ENCODE results near the gene CTU2.

Gene CTU2

DNA sequence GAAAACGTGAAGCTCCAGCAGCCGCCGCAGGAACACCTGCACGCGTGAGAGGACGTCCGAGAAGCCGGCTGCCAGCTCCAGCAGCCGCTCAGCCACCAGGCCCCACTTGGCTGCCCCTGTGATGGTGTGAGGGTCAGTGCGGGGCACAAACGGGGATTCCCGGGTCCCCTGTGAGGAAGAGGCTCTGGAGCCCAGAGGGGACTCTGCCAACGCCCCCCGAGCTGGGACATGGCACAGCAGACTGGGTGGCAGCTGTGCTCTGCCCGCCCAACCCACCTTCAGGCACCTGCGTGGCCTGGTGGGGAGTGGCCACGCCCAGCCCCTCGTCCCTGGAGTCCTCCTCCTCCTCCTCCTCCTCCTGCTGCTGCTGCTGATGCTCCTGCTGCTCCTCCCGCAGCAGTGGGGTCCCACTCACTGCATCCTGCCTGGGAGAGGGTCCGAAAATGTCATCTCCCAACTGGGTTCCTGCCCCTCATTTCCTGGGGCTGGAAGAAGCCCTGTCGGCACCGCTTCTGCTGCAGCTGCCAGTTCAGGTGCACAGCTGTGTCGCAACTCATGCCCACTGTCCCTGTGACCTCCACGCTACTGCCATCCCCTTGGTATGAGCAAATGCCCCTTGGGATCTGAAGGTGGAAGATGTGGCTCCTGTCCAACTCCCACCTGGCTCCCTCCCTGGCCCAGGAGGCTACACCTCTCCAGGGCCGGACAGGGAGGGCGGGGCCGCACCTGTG lies 27.5 kb downstream of the CTU2 start:
- Histone ChIP-seq H3K36me3 (ENCODE audit: control insufficient read depth, insufficient read depth, low read length) (peaks cover 63% of the 10 kb centered on the region), H3K4me3 (ENCODE audit: extremely low read depth, insufficient read depth, low read length, poor library complexity, severe bottlenecking) (no peak overlapping the region), H3K27ac (ENCODE audit: low read depth, low read length, severe bottlenecking) (no peak overlapping the region), H3K4me1 (ENCODE audit: control insufficient read depth, insufficient read depth, low read length, poor library complexity, severe bottlenecking) (no peaks in the 10 kb centered on the region), H3K9me3 (ENCODE audit: control insufficient read depth, low read length) (no peaks in the 10 kb centered on the region)
- 92 to 94% methylated on average over 21 to 27 of the region's 27 CpGs for WGBS, 2 experiments (ENCODE audit: insufficient coverage in 2 of 2)

DNA sequence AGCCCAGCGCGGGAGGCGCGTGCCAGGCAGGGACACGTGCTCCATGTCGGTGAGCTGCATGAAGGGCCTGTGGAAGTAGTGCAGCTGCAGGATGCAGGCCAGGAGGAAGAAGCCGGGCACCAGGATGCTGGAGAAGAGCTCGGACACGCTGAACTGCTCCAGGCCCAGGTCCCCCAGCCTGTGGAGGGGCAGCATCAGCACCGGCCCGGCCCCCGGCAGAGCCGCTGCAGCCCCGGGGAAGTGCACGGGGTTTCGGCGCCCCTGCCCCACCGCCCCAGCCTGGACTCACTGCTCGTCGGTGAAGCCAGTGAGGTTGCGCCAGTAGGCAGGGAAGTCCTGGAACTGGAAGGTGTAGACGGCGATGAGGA lies 28.0 kb downstream of the CTU2 start:
- Histone ChIP-seq H3K9me3 (ENCODE audit: control insufficient read depth, low read length) (no peaks in the 10 kb centered on the region), H3K27ac (ENCODE audit: low read depth, low read length, severe bottlenecking) (no peak overlapping the region), H3K36me3 (ENCODE audit: control insufficient read depth, insufficient read depth, low read length) (peaks cover 68% of the 10 kb centered on the region), H3K4me3 (ENCODE audit: extremely low read depth, insufficient read depth, low read length, poor library complexity, severe bottlenecking) (no peak overlapping the region), H3K4me1 (ENCODE audit: control insufficient read depth, insufficient read depth, low read length, poor library complexity, severe bottlenecking) (no peaks in the 10 kb centered on the region)
- WGBS, 2 experiments (ENCODE audit: insufficient coverage in 2 of 2), result 95% methylated on average over 21 to 22 of the region's 23 CpGs

DNA sequence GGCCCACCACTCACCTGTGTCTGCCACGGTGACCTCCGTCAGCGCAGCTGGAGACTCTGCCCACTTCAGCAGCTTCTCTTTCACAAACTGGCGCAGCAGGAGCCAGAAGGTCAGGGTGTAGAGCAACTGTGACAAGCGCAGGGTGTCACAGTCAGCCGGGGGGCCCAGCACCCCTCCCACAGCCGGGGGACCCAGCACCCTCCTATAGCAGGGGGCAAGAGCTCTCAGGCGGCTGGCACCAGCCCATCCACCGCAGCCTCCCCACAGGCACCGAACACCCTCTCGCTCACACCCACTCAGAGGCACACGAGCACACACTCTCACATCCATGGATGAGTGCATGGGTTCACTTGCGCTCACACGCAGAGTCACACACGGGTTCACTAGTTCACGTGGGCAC lies 28.8 kb downstream of the CTU2 start:
- Histone ChIP-seq H3K27ac (ENCODE audit: low read depth, low read length, severe bottlenecking) (no peak overlapping the region), H3K9me3 (ENCODE audit: control insufficient read depth, low read length) (no peaks in the 10 kb centered on the region), H3K36me3 (ENCODE audit: control insufficient read depth, insufficient read depth, low read length) (peaks cover 70% of the 10 kb centered on the region), H3K4me3 (ENCODE audit: extremely low read depth, insufficient read depth, low read length, poor library complexity, severe bottlenecking) (no peak overlapping the region), H3K4me1 (ENCODE audit: control insufficient read depth, insufficient read depth, low read length, poor library complexity, severe bottlenecking) (no peaks in the 10 kb centered on the region)
- WGBS, 2 experiments (ENCODE audit: insufficient coverage in 2 of 2), result 94 to 98% methylated on average over 13 to 14 of the region's 16 CpGs

DNA sequence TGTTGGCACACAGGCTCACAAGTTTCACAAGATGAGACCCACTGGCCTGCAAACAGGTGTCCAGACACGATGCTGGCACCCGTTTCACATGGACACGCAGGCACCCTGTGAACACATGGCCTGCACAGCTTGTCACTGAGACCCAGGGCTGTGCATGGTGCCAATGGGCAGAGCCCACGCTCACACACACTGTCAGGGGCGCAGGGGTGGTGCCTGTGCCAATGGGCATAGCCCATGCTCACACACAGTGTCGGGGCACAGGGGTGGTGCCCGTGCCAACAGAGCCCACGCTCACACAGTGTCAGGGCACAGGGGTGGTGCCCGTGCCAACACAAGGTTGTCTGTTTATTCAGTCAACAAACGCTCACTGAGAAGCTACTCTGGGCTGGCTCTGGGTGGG lies 29.3 kb downstream of the CTU2 start:
- Histone ChIP-seq H3K36me3 (ENCODE audit: control insufficient read depth, insufficient read depth, low read length) (peaks cover 68% of the 10 kb centered on the region), H3K9me3 (ENCODE audit: control insufficient read depth, low read length) (no peaks in the 10 kb centered on the region), H3K27ac (ENCODE audit: low read depth, low read length, severe bottlenecking) (no peak overlapping the region), H3K4me1 (ENCODE audit: control insufficient read depth, insufficient read depth, low read length, poor library complexity, severe bottlenecking) (no peaks in the 10 kb centered on the region), H3K4me3 (ENCODE audit: extremely low read depth, insufficient read depth, low read length, poor library complexity, severe bottlenecking) (no peak overlapping the region)
- 96% methylated on average over 10 of the region's 10 CpGs for WGBS, 2 experiments (ENCODE audit: insufficient coverage in 2 of 2)

DNA sequence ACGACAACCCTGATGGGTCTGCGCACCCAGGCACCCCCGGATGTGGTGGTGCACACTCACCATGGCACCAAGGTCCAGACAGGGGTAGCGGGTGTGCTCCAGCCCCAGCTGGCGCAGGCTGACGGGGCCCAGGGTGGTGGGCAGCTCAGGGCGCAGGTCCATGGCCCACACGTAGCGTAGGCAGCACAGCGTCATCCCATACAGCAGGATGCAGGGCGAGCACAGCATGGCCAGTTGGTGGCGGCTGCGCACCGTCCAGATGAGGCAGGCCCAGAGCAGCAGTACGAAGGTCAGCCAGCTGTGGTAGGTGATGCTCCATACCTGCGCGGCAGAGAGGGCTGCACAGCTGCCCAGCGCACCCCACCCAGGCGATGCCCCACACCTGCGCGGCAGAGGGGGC lies 29.8 kb downstream of the CTU2 start:
- H3K4me3 ChIP-seq (ENCODE audit: extremely low read depth, insufficient read depth, low read length, poor library complexity, severe bottlenecking), result no peak overlapping the region
- no peaks in the 10 kb centered on the region for H3K4me1 ChIP-seq (ENCODE audit: control insufficient read depth, insufficient read depth, low read length, poor library complexity, severe bottlenecking)
- peaks cover 72% of the 10 kb centered on the region for H3K36me3 ChIP-seq (ENCODE audit: control insufficient read depth, insufficient read depth, low read length)
- no peaks in the 10 kb centered on the region for H3K9me3 ChIP-seq (ENCODE audit: control insufficient read depth, low read length)
- WGBS, 2 experiments (ENCODE audit: insufficient coverage in 2 of 2), result 95 to 96% methylated on average over 15 to 21 of the region's 21 CpGs
- no peak overlapping the region for H3K27ac ChIP-seq (ENCODE audit: low read depth, low read length, severe bottlenecking)

DNA sequence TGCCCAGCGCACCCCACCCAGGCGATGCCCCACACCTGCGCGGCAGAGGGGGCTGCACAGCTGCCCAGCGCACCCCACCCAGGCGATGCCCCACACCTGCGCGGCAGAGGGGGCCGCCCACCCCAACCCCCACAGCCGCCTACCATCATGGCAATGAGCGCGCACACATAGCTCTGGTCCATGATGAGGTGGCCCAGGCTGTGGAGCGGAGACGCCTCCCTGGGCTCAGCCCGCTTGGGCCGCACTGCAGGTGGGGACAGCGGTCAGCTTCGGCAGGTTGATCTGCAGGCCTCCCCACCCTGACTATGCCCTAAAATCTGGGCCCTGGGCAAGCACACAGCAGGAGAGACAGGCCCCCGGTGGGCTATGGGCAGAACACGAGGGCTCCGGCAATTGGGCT lies 30.2 kb downstream of the CTU2 start:
- WGBS, 2 experiments (ENCODE audit: insufficient coverage in 2 of 2), result 93% methylated on average over 8 to 16 of the region's 21 CpGs
- Histone ChIP-seq H3K4me1 (ENCODE audit: control insufficient read depth, insufficient read depth, low read length, poor library complexity, severe bottlenecking) (no peaks in the 10 kb centered on the region), H3K36me3 (ENCODE audit: control insufficient read depth, insufficient read depth, low read length) (peaks cover 76% of the 10 kb centered on the region), H3K27ac (ENCODE audit: low read depth, low read length, severe bottlenecking) (no peak overlapping the region), H3K9me3 (ENCODE audit: control insufficient read depth, low read length) (no peaks in the 10 kb centered on the region), H3K4me3 (ENCODE audit: extremely low read depth, insufficient read depth, low read length, poor library complexity, severe bottlenecking) (no peak overlapping the region)

DNA sequence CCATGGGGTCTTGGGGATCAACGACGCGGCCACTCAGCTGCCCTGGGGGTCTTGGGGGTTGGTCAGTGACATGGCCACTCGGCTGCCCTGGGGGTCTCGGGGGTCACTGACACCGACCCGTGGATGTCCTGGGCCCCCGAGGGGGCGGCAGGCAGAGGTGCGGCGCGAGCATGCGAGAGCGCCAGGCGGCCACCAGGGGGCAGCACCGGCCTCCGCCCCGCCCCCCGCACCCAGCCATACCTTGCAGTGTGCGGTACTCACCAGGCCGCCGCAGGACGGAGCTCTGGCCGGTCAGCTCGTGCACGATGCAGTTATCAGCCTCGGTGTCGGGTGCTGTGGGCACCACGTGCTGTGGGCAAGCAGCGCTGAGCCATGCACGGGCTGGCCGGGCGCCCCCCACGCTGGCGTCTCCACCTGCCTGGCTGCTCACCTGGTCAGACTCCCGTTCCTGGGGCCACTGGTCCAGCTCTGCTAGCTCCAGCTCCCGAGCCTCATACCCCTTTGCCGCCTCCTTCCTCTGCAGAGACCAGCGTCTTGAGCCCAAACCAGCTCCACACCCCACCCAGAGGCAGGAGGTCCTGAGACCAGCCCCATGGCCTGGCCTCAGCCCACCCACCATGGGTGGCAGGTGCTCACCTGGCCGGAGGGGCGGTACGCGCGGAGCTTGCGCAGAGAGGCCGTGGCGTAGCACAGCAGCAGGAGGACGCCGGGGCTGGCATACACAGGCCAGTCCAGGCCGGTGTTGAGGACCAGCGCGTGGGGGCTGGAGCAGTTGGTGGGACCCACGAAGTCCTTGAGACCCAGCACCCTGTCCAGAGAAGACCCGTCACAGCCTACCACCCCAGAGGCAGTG lies 31.2 kb downstream of the CTU2 start:
- WGBS, 2 experiments (ENCODE audit: insufficient coverage in 2 of 2), result 43 to 51% methylated on average over 48 to 50 of the region's 54 CpGs
- Histone ChIP-seq H3K36me3 (ENCODE audit: control insufficient read depth, insufficient read depth, low read length) (peaks cover 76% of the 10 kb centered on the region), H3K27ac (ENCODE audit: low read depth, low read length, severe bottlenecking) (no peak overlapping the region), H3K4me3 (ENCODE audit: extremely low read depth, insufficient read depth, low read length, poor library complexity, severe bottlenecking) (no peak overlapping the region), H3K4me1 (ENCODE audit: control insufficient read depth, insufficient read depth, low read length, poor library complexity, severe bottlenecking) (no peaks in the 10 kb centered on the region), H3K9me3 (ENCODE audit: control insufficient read depth, low read length) (no peaks in the 10 kb centered on the region)

DNA sequence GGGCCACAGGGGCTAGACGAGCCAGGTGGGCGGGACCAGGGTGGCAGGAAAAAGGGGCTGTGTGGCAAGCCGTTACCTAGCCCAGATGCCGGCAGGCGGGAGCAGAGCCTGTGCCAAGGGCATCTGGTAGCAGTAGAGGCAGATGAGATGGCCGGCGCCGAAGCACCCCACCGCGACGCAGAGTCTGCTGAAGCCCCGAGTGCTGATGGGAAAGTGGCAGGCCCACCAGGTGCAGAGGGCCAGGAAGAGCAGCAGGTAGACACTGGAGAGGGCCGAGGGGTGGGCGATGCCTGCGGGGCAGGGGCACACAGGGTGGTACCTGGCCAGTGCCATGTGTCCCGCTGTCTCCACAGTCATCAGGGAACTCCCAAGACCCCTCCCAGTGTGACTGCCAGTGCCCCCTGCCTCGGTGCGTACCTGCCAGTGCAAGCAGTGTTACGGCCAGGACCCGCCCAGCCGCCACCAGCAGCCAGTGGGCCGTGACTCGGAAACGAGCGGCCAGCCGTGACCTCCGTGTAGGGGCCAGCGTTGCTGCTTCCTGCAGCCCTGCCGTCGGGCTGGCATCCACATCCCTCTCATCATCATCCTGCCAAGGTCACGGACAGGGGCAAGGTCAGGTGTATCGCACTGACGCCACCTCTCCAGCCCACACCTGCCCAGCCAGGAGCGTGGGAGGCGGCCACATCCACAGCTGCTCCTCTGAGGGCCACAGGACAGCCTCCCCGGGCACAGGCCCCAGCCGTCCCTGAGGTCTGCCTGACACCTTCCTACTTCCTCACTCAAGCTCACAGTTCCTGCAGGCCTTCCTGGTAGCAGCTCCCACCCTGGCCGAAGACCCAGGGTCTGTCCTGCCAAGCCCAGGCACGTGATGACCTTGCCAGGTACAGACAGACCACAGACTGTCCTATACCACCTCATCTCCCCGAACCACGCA lies 32.1 kb downstream of the CTU2 start:
- no peak overlapping the region for H3K4me3 ChIP-seq (ENCODE audit: extremely low read depth, insufficient read depth, low read length, poor library complexity, severe bottlenecking)
- no peaks in the 10 kb centered on the region for H3K9me3 ChIP-seq (ENCODE audit: control insufficient read depth, low read length)
- H3K27ac ChIP-seq (ENCODE audit: low read depth, low read length, severe bottlenecking), result no peak overlapping the region
- no peaks in the 10 kb centered on the region for H3K4me1 ChIP-seq (ENCODE audit: control insufficient read depth, insufficient read depth, low read length, poor library complexity, severe bottlenecking)
- WGBS, 2 experiments (ENCODE audit: insufficient coverage in 2 of 2), result 94 to 96% methylated on average over 36 to 39 of the region's 41 CpGs
- H3K36me3 ChIP-seq (ENCODE audit: control insufficient read depth, insufficient read depth, low read length), result peaks cover 75% of the 10 kb centered on the region

DNA sequence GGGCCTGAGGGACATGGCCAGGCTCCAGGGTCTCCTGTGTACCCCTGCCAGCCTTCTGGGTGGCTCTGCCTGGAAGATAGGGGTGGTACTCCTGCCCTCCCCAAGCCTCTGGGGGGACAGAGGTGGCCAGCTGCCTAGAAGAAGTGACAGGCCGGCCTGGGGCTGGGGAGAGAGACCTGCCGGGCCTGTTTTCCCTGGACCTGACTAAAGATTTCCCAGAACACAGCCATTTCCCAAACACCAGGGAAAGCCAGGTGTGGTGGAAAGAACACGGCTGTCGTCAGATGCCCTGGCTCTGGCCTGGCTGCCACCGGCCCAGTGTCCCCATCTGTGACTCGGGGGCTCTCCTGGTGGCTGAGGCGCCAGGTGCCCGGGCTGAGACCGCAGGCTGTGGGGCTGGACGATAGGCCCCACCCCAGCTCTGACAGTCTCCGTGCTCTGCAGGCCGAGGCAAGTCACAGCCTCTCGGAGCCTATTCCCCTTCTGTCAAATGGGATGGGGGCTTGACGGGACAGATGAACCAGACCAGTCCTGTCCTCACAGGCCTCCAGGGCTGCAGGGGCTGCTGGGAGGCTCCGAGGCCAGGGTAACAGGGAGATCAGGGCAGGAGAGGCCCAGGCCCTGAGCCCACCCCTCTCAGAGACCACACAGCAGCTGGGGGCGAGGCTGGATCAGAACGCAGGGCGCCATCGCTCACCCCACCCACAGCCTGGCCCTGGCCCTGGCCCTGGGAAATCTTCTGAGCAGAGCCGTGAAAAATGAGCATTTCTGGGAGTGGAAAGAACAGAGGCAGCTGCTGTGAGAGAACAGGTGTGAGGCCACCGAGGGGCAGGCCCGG lies 33.1 kb downstream of the CTU2 start:
- no peaks in the 10 kb centered on the region for H3K4me1 ChIP-seq (ENCODE audit: control insufficient read depth, insufficient read depth, low read length, poor library complexity, severe bottlenecking)
- H3K36me3 ChIP-seq (ENCODE audit: control insufficient read depth, insufficient read depth, low read length), result peaks cover 68% of the 10 kb centered on the region
- no peaks in the 10 kb centered on the region for H3K9me3 ChIP-seq (ENCODE audit: control insufficient read depth, low read length)
- no peak overlapping the region for H3K4me3 ChIP-seq (ENCODE audit: extremely low read depth, insufficient read depth, low read length, poor library complexity, severe bottlenecking)
- 86 to 93% methylated on average over 17 to 21 of the region's 22 CpGs for WGBS, 2 experiments (ENCODE audit: insufficient coverage in 2 of 2)
- no peak overlapping the region for H3K27ac ChIP-seq (ENCODE audit: low read depth, low read length, severe bottlenecking)
